H9 (cell line): Measurements from ENCODE around the gene PTPRN2. TPM values are rescaled to one million over a fixed set of nuclear protein-coding genes. Genes with fewer than 3 reads are reported as not detected.

Experiments used
- DNase-seq: peaks from one replicate; pipeline ENCODE4 v3.0.0-alpha.2; 2017
- H2AFZ ChIP-seq: one replicate; pipeline ENCODE4 v1.6.1; 2013; ENCODE audit warnings: mild to moderate bottlenecking, low read length, control low read depth, moderate library complexity
- H2AK5ac ChIP-seq: 2 replicates; pipeline ENCODE4 v1.6.1; 2013; ENCODE audit warnings: low read length, control low read depth, mixed read lengths; ENCODE audit not compliant: insufficient read length
- H2BK120ac ChIP-seq: one replicate; pipeline ENCODE4 v1.6.1; 2013; ENCODE audit warnings: low read depth, mild to moderate bottlenecking, low read length, control low read depth, inconsistent platforms; ENCODE audit not compliant: poor library complexity, severe bottlenecking
- H2BK12ac ChIP-seq: 2 replicates; pipeline ENCODE4 v1.6.1; 2013; ENCODE audit warnings: low read length, control low read depth, mixed read lengths, low read depth; ENCODE audit not compliant: insufficient read length
- H2BK15ac ChIP-seq: 2 replicates; pipeline ENCODE4 v1.6.1; 2013; ENCODE audit warnings: low read depth, low read length, control low read depth
- H2BK20ac ChIP-seq: one replicate; pipeline ENCODE4 v1.6.1; 2013; ENCODE audit warnings: low read depth, mild to moderate bottlenecking, low read length, control low read depth, inconsistent platforms; ENCODE audit not compliant: poor library complexity, severe bottlenecking
- H2BK5ac ChIP-seq: 2 replicates; pipeline ENCODE4 v1.6.1; 2013; ENCODE audit warnings: low read length, control low read depth, mixed read lengths; ENCODE audit not compliant: insufficient read length
- H3K14ac ChIP-seq: 2 replicates; pipeline ENCODE4 v1.6.1; 2013; ENCODE audit warnings: low read length, control low read depth; ENCODE audit not compliant: insufficient read depth
- H3K18ac ChIP-seq: 2 replicates; pipeline ENCODE4 v1.6.1; 2013; ENCODE audit warnings: low read depth, mild to moderate bottlenecking, mixed read lengths, low read length, control low read depth; ENCODE audit not compliant: insufficient read length
- H3K23ac ChIP-seq: 2 replicates; pipeline ENCODE4 v1.6.1; 2013; ENCODE audit warnings: low read length, control low read depth, mixed read lengths, low read depth; ENCODE audit not compliant: insufficient read length
- H3K23me2 ChIP-seq: 2 replicates; pipeline ENCODE4 v1.6.1; 2013; ENCODE audit warnings: low read depth, mild to moderate bottlenecking, mixed read lengths, low read length, control low read depth; ENCODE audit not compliant: insufficient read length, poor library complexity, severe bottlenecking
- H3K27ac ChIP-seq: 2 replicates; pipeline ENCODE4 v1.5.1; 2013; ENCODE audit warnings: low read length, control low read depth, mixed read lengths, low read depth; ENCODE audit not compliant: insufficient read length
- H3K27me3 ChIP-seq: 2 replicates; pipeline ENCODE4 v1.6.1; 2013; ENCODE audit warnings: low read length, control low read depth, inconsistent platforms; ENCODE audit not compliant: insufficient read depth
- H3K4ac ChIP-seq: 2 replicates; pipeline ENCODE4 v1.6.1; 2013; ENCODE audit warnings: low read depth, mild to moderate bottlenecking, control low read depth, inconsistent platforms, low read length, moderate library complexity
- H3K4me1 ChIP-seq: 2 replicates; pipeline ENCODE4 v1.6.1; 2013; ENCODE audit warnings: low read length, control low read depth, inconsistent platforms; ENCODE audit not compliant: insufficient read depth
- H3K4me2 ChIP-seq: 2 replicates; pipeline ENCODE4 v1.6.1; 2013; ENCODE audit warnings: low read length, control low read depth, mixed read lengths; ENCODE audit not compliant: insufficient read length, insufficient read depth
- H3K56ac ChIP-seq: 2 replicates; pipeline ENCODE4 v1.6.1; 2013; ENCODE audit warnings: low read depth, mild to moderate bottlenecking, mixed read lengths, low read length, control low read depth; ENCODE audit not compliant: insufficient read length
- H3K79me1 ChIP-seq: 2 replicates; pipeline ENCODE4 v1.6.1; 2013; ENCODE audit warnings: low read depth, mild to moderate bottlenecking, moderate library complexity, low read length, control low read depth, inconsistent platforms; ENCODE audit not compliant: insufficient read depth, poor library complexity, severe bottlenecking
- H3K79me2 ChIP-seq: 2 replicates; pipeline ENCODE4 v1.6.1; 2013; ENCODE audit warnings: low read length, control low read depth, inconsistent platforms; ENCODE audit not compliant: insufficient read depth
- H3K9ac ChIP-seq: 2 replicates; pipeline ENCODE4 v1.6.1; 2013; ENCODE audit warnings: low read length, control low read depth, mixed read lengths; ENCODE audit not compliant: insufficient read length; ENCODE audit errors: extremely low read depth
- H3K9me3 ChIP-seq: one replicate; pipeline ENCODE4 v1.6.1; 2013; ENCODE audit warnings: low read depth, low read length, inconsistent platforms; ENCODE audit not compliant: control insufficient read depth
- H3T11ph ChIP-seq: one replicate; pipeline ENCODE4 v1.6.1; 2013; ENCODE audit warnings: mild to moderate bottlenecking, low read length, control low read depth, inconsistent platforms
- H4K20me1 ChIP-seq: one replicate; pipeline ENCODE4 v1.6.1; 2013; ENCODE audit not compliant: control insufficient read depth, insufficient read length, insufficient read depth
- H4K5ac ChIP-seq: 2 replicates; pipeline ENCODE4 v1.6.1; 2013; ENCODE audit warnings: low read depth, mild to moderate bottlenecking, mixed read lengths, low read length, control low read depth; ENCODE audit not compliant: insufficient read length
- H4K8ac ChIP-seq: replicated peaks from 2 replicates; pipeline ENCODE4 v1.6.1; 2013; ENCODE audit warnings: low read length, control low read depth, mixed read lengths, low read depth; ENCODE audit not compliant: insufficient read length
- H4K91ac ChIP-seq: 2 replicates; pipeline ENCODE4 v1.6.1; 2013; ENCODE audit warnings: low read depth, mild to moderate bottlenecking, moderate library complexity, mixed read lengths, low read length, control low read depth; ENCODE audit not compliant: insufficient read length
- H3K27ac Mint-ChIP-seq, 3 experiments: 2 replicates in 2 of 3; 3 replicates in 1 of 3; pipeline ENCODE4 v1.8.0; 2020 to 2021; ENCODE audit warnings: mixed read lengths in 3 of 3, mild to moderate bottlenecking in 1 of 3, moderate library complexity in 1 of 3
- H3K27me3 Mint-ChIP-seq: 2 replicates; pipeline ENCODE4 v1.8.0; 2021; ENCODE audit warnings: low read depth, mild to moderate bottlenecking, moderate library complexity, mixed read lengths
- H3K36me3 Mint-ChIP-seq, 3 experiments: 2 replicates in 2 of 3; 3 replicates in 1 of 3; pipeline ENCODE4 v1.8.0; 2020 to 2021; ENCODE audit warnings: low read depth in 3 of 3, mixed read lengths in 3 of 3; ENCODE audit not compliant: insufficient read depth in 1 of 3
- H3K4me1 Mint-ChIP-seq, 2 experiments: 2 replicates each; pipeline ENCODE4 v1.8.0; 2020; ENCODE audit warnings: mixed read lengths in 2 of 2
- H3K4me3 Mint-ChIP-seq, 2 experiments: 2 replicates in 1 of 2; 3 replicates in 1 of 2; pipeline ENCODE4 v1.8.0; 2020 to 2021; ENCODE audit warnings: mild to moderate bottlenecking in 2 of 2, mixed read lengths in 2 of 2, moderate library complexity in 1 of 2
- H3K9me3 Mint-ChIP-seq, 2 experiments: 2 replicates in 1 of 2; 3 replicates in 1 of 2; pipeline ENCODE4 v1.8.0; 2020; ENCODE audit warnings: mild to moderate bottlenecking in 2 of 2, mixed read lengths in 2 of 2, moderate library complexity in 1 of 2
- WGBS: extraction: QIAGEN DNeasy Blood & Tissue Kit; methylation state at CpG from one replicate; pipeline ENCODE4 v1.1.7; 2013; ENCODE audit warnings: missing lambda C conversion rate, low lambda C conversion rate, mixed read lengths; ENCODE audit not compliant: insufficient read length; ENCODE audit errors: extremely low coverage; 5-methylcytosine and 5-hydroxymethylcytosine counted together
- total RNA-seq: library from RNA; stranded (reverse); gene quantifications from 2 replicates; pipeline ENCODE4 v1.2.1, GENCODE V29; 2021
- TF ChIP-seq, protein P1 (sequence below): fragments of 200-600 bp; sonication (generic); conservative IDR thresholded peaks from 3 replicates; pipeline ENCODE4 v1.8.0; 2021; ENCODE audit warnings: antibody characterized with exemption, mild to moderate bottlenecking

The PTPRN2 gene
- total RNA-seq, 1 experiment from 2014 or later = 5.2 TPM

DNA sequence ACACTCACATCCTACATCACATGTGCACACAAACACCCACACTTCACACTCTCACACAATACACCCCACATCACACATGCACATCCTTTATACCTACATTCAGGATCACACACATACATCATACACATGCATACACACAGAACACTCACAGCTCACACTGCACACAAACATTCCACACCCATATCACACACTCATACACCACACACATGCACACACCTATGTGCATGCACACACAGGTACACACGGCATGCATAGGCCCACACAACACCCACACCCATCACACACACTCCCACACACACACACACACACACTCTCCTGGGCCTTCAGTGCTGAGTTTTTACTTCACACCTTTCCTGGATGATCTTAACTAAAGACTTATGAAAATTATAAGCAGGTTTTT lies 1030.4 kb downstream of the PTPRN2 start:
- no peak overlapping the region for H3K23ac ChIP-seq
- H2BK12ac ChIP-seq = no peak overlapping the region
- no peak overlapping the region for H3K4me2 ChIP-seq
- TF ChIP-seq, protein P1, sequence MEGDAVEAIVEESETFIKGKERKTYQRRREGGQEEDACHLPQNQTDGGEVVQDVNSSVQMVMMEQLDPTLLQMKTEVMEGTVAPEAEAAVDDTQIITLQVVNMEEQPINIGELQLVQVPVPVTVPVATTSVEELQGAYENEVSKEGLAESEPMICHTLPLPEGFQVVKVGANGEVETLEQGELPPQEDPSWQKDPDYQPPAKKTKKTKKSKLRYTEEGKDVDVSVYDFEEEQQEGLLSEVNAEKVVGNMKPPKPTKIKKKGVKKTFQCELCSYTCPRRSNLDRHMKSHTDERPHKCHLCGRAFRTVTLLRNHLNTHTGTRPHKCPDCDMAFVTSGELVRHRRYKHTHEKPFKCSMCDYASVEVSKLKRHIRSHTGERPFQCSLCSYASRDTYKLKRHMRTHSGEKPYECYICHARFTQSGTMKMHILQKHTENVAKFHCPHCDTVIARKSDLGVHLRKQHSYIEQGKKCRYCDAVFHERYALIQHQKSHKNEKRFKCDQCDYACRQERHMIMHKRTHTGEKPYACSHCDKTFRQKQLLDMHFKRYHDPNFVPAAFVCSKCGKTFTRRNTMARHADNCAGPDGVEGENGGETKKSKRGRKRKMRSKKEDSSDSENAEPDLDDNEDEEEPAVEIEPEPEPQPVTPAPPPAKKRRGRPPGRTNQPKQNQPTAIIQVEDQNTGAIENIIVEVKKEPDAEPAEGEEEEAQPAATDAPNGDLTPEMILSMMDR = no peak
- H3K4me1 ChIP-seq = no peaks in the 10 kb centered on the region
- no peak overlapping the region for H2BK5ac ChIP-seq
- H4K91ac ChIP-seq = no peak overlapping the region
- H2AK5ac ChIP-seq = no peak overlapping the region
- Mint-ChIP-seq H3K27ac (no peak overlapping the region), H3K4me3 (no peak overlapping the region), H3K36me3 (no peaks in the 10 kb centered on the region), H3K9me3 (no peaks in the 10 kb centered on the region), H3K27me3 (peaks cover 23% of the 10 kb centered on the region), H3K4me1 (no peaks in the 10 kb centered on the region)
- no peaks in the 10 kb centered on the region for H3K27me3 ChIP-seq
- H4K5ac ChIP-seq = no peak overlapping the region
- WGBS = no CpG with 5 or more reads among the region's 1 CpG
- H3T11ph ChIP-seq = no peak overlapping the region
- H3K14ac ChIP-seq = no peak overlapping the region
- no peaks in the 10 kb centered on the region for H3K79me2 ChIP-seq
- H4K20me1 ChIP-seq = peaks cover 2% of the 10 kb centered on the region
- no peak overlapping the region for H3K27ac ChIP-seq
- no peaks in the 10 kb centered on the region for H3K9me3 ChIP-seq
- H2AFZ ChIP-seq = no peak overlapping the region
- H3K9ac ChIP-seq = no peak overlapping the region
- no peak for DNase-seq
- no peaks in the 10 kb centered on the region for H3K79me1 ChIP-seq
- H3K4ac ChIP-seq = no peak overlapping the region
- no peak overlapping the region for H4K8ac ChIP-seq
- H2BK120ac ChIP-seq = no peak overlapping the region
- no peak overlapping the region for H3K56ac ChIP-seq
- H3K18ac ChIP-seq = no peak overlapping the region
- H2BK15ac ChIP-seq = no peak overlapping the region
- H3K23me2 ChIP-seq = no peaks in the 10 kb centered on the region
- no peak overlapping the region for H2BK20ac ChIP-seq
